D341Med (cell line): Measurements from ENCODE around the gene HNRNPA1L2.
"Not testable (repeated sequence)": the region's sequence is repeated elsewhere in the genome, so short reads cannot be mapped to it uniquely, and the experiment has no call there.

Experiments used
- DNase-seq: peaks from one replicate; pipeline ENCODE4 v3.0.0; 2012; ENCODE audit warnings: low spot score

The HNRNPA1L2 gene

DNA sequence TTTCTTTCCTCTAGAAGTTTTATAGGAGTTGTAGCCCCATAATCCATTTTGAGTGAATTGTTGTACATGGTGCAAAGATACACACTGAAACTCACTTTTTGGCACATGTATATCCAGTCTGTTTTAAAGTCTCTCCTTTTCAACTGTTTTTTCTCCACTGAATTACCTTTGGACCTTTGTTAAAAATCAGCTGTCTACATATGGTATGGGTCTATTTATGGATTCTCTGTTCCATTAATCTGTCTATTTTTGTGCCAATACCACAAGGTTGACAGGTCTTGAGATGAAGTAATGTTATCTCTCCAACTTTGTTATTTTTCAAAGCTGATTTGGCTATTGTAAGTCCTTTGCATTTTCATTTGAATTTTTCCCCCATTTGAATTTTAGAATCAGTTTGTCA is 4.7 kb downstream of the HNRNPA1L2 start:
- no peak for DNase-seq

GRCh38 chr13:52650731-52651130 is 8.5 kb downstream of the HNRNPA1L2 start:
- DNase-seq: no peak

- DNase-seq: no peak
These were observed 9.6 kb downstream of the HNRNPA1L2 start for GRCh38 chr13:52651897-52652195.

DNA sequence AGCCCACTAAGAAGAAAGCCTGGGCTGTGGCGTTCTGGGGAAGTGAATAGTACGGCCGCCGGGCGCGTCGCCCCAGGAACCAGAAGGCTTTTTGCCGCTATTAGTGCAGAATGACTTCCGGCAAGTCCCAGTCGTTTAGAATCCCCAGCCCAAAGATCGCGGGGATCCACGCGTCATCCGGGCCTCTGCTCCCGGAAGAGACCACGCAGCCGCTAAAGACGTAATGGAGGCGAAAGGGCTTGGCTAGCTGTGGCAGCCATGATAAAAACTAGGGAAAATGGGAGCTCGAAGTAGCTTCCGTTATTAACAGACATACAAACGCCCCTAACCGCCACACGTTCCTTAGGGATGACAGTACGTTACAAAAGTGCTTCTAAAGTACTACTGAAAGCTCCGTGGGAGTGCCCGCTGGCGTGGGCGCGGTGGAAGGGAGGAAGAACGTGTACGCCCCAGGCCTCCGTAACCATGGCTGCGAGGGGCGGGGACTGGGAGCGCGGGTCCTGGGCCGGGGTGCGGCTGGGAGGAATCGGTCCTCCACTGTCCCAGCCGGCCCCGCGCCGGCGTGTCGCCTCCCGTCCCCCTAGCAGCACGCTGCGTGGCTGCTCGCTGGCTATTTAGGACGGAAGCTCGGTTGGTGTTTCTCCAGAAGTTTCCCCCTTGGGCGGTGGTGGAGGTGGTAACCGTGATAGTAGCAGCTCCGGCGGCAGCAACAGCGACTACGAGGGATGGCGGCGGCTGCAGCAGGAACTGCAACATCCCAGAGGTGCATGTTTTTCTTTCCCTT is 10.2 kb downstream of the HNRNPA1L2 start, which contains the start of gene SUGT1:
Gene SUGT1, plus strand, starts transcription at position 641 of the 784 bp plus-strand sequence. Its CDS starts 85 bp downstream, at position 726.
- DNase-seq: peak; percentile 94

- DNase-seq: peak; percentile 62
These were observed 10.7 kb downstream of the HNRNPA1L2 start for GRCh38 chr13:52652980-52653303.

DNA sequence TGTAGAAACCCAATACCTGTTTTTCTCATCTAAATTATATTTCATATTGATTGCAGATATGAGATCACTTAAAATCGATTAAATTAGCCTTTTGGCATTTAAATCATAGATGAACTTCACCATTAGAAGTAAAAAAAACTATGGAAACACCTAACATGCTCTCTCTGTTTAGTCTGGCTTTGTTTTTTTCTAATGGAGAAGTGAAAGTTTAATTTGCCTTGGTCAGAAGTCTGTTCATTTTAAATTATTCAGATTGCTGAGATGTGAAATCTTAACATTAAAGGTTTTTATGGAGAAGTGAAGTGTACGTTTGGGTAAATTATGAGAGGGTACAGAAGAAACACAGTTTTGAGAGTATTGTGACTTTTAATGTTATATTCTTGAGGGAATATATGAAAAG is 17.1 kb downstream of the HNRNPA1L2 start:
- no peak for DNase-seq

DNA sequence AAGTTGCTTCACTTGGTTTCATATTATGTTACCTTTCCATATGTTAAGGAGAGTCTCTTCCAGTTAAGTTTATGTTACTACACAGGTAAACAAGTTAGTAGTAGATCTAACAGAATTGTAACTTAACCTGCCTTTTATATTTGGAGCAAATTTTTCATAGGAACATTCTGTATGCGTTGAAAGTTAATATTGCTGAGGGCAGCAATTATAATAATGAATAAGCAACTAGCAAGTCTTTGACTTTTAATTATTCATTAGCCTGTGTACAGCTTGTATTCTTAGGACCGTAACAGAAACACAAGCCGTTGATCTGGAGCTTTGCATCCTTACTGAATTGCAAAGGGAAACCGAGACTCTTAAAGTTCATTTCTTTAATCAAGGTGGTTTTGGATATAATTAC is 22.0 kb downstream of the HNRNPA1L2 start:
- no peak for DNase-seq

DNA sequence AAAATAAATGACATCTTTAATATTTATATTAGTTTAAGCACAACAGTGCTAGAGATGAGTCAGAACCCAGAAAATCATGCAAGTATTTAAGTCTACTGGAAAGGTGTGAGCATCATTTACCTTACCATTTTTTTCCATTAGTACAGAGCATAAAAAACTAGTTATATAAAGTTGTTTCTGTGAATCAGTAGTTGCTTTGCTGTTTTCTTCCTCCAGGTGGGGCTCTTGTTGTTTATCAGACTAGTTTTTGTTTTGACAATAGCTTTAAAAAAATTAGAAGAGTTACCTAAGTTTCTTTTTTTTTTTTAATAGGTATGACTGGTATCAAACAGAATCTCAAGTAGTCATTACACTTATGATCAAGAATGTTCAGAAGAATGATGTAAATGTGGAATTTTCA is 23.1 kb downstream of the HNRNPA1L2 start:
- no peak for DNase-seq

DNA sequence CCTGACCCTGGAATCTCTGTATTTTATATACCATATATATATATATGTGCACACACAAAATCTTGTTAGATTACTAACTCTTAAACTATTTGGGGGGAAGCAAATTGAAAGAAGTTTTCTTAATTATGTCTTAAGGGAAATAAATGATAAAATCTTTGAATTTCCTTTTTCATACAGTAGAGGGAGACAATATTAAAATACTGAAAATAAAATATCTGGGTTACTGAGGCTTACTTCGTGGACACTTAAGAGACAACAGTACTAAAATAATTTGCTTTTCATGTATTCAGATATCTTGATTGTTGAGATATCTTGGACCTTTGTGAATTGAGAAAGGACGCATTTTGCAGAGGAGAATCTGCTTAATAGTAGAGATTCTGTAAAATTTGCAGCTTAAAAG is 27.4 kb downstream of the HNRNPA1L2 start:
- DNase-seq: no peak

- DNase-seq: no peak
These were observed 28.5 kb downstream of the HNRNPA1L2 start for GRCh38 chr13:52670726-52671125.

DNA sequence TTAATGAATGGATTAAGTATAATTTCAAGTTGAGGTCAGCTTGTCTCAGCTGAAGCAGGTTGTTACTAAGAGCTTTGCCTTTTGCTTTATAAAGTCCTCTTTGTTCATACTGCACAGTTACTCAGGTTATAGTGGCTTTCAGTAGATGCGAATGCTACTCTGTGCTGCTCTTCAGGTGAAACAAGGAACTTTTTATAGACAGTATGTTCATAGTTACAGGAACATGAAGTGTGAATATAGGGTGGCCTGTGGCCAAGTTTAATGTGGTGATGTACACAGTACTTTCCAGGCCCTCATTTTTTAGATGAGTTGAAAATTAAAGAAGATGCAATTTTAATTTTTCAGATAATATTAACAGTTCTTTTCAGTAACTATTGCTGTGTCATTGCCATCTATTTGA is 31.2 kb downstream of the HNRNPA1L2 start:
- DNase-seq: no peak

DNA sequence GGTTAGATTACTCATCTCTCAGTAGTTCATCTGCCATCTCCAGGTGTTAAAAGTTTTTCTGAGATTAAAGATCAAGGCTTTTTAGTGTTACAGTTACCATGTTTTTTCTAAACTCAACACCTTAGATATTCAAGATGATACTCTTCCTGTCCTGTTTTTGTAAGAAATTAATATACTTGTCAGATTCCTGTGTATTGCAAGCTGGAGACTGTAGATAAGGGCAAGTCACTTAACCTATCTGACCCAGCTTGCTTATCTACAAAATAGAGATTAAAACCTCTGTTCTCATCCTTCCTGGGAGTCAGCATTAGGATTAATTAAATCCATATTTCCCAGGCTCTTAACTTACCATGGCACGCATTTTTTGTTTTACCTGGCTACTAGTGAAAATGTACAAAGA is 35.6 kb downstream of the HNRNPA1L2 start:
- no peak for DNase-seq

- not testable (repeated sequence) for DNase-seq
These were observed 43.6 kb downstream of the HNRNPA1L2 start for GRCh38 chr13:52685806-52686205.

GRCh38 chr13:52686376-52686775 is 44.1 kb downstream of the HNRNPA1L2 start:
- no peak for DNase-seq
